Fibroblast of lung (primary cell): ENCODE results near the gene PREB. TPM values are rescaled to one million over a fixed set of nuclear protein-coding genes. Genes with fewer than 3 reads are reported as not detected.

Source experiments
- DNase-seq, 2 donors: peaks; one replicate each; pipeline versions ENCODE4 v3.0.0 to v3.0.0-alpha.2; 2010; ENCODE audit warnings: low read depth in 2 of 2
- H2AFZ ChIP-seq: 2 replicates; pipeline ENCODE4 v1.5.1; 2012; ENCODE audit warnings: low read length, control low read depth, inconsistent platforms
- H3K27ac ChIP-seq: 2 replicates; pipeline ENCODE4 v1.5.1; 2011; ENCODE audit warnings: low read length, control low read depth; ENCODE audit not compliant: insufficient read depth
- H3K27me3 ChIP-seq: 2 replicates; pipeline ENCODE4 v1.5.1; 2011; ENCODE audit warnings: mild to moderate bottlenecking, low read length; ENCODE audit not compliant: control insufficient read depth, insufficient read depth
- H3K36me3 ChIP-seq: 2 replicates; pipeline ENCODE4 v1.5.1; 2011; ENCODE audit warnings: low read length; ENCODE audit not compliant: control insufficient read depth, insufficient read depth
- H3K4me1 ChIP-seq: 2 replicates; pipeline ENCODE4 v1.5.1; 2011; ENCODE audit warnings: low read length; ENCODE audit not compliant: control insufficient read depth, insufficient read depth; ENCODE audit errors: extremely low read depth
- H3K4me2 ChIP-seq: 2 replicates; pipeline ENCODE4 v1.5.1; 2011; ENCODE audit warnings: low read length, control low read depth; ENCODE audit not compliant: insufficient read depth; ENCODE audit errors: extremely low read depth
- H3K4me3 ChIP-seq, 4 experiments: fragments of 200-600 bp in 1 of 4; sonication (generic) in 1 of 4; replicated peaks in 1 of 4; 2 replicates each; pipeline ENCODE4 v1.5.1; 2011 to 2016; ENCODE audit warnings: low read length in 4 of 4, low read depth in 3 of 4, mild to moderate bottlenecking in 3 of 4, control low read depth in 2 of 4, inconsistent platforms in 1 of 4, mixed read lengths in 1 of 4; ENCODE audit not compliant: insufficient read depth in 1 of 4; ENCODE audit errors: control extremely low read depth in 1 of 4
- H3K79me2 ChIP-seq: 2 replicates; pipeline ENCODE4 v1.5.1; 2012; ENCODE audit warnings: mild to moderate bottlenecking, low read length, inconsistent platforms; ENCODE audit not compliant: control insufficient read depth, insufficient read depth
- H3K9ac ChIP-seq: 2 replicates; pipeline ENCODE4 v1.5.1; 2011; ENCODE audit warnings: mild to moderate bottlenecking, low read length, control low read depth; ENCODE audit not compliant: insufficient read depth
- H3K9me3 ChIP-seq: 2 replicates; pipeline ENCODE4 v1.5.1; 2012; ENCODE audit warnings: low read depth, low read length; ENCODE audit not compliant: control insufficient read depth, insufficient read depth
- H4K20me1 ChIP-seq: 2 replicates; pipeline ENCODE4 v1.5.1; 2011; ENCODE audit warnings: low read length; ENCODE audit not compliant: control insufficient read depth, insufficient read depth; ENCODE audit errors: extremely low read depth
- CTCF ChIP-seq, 2 donors: IDR thresholded peaks in 1 of 2; conservative IDR thresholded peaks in 1 of 2; 1 replicate in 1 of 2; 2 replicates in 1 of 2; pipeline ENCODE4 v1.5.1; 2011 to 2012; ENCODE audit warnings: low read length in 2 of 2, control low read depth in 1 of 2, inconsistent platforms in 1 of 2, low read depth in 1 of 2, mild to moderate bottlenecking in 1 of 2
- EZH2 ChIP-seq: IDR thresholded peaks from 2 replicates; pipeline ENCODE4 v1.5.1; 2012; ENCODE audit warnings: low read length, control low read depth, mild to moderate bottlenecking; ENCODE audit errors: missing control alignments
- polyA plus RNA-seq, 2 donors: library from polyadenylated mRNA; depleted of rRNA in 1 of 2; stranded (reverse) in 1 of 2; unstranded in 1 of 2; fragments of >200 nt; gene quantifications; 2 replicates each; pipeline ENCODE4 v1.2.1, GENCODE V29; 2011 to 2012; ENCODE audit warnings: missing spikeins in 1 of 2
- total RNA-seq: library from RNA; depleted of rRNA; stranded (reverse); fragments of >200 nt; gene quantifications from 2 replicates; pipeline ENCODE4 v1.2.1, GENCODE V29; 2014

PREB gene
- total and polyA plus RNA-seq, 2 donors (not counting 1 experiment from before 2014, with no cell fraction given), result 36.0 to 42.9 TPM

- Histone ChIP-seq H3K4me2 (no peak overlapping the region), H3K27ac (no peak overlapping the region), H3K9me3 (no peaks in the 10 kb centered on the region), H4K20me1 (no peaks in the 10 kb centered on the region), H3K36me3 (no peaks in the 10 kb centered on the region), H3K27me3 (peaks cover 8% of the 10 kb centered on the region), H3K4me3 (no peak overlapping the region), H2AFZ (no peak overlapping the region), H3K9ac (no peak overlapping the region), H3K4me1 (no peaks in the 10 kb centered on the region), H3K79me2 (no peaks in the 10 kb centered on the region)
- no peak for DNase-seq
- no peak for TF ChIP-seq CTCF (conservative IDR thresholded peaks at IDR 0.05 in 1 of 2, IDR thresholded peaks at IDR 0.05 in 1 of 2; ENCODE audit: low read depth in 1 of 2, low read length in 2 of 2)
- no peak for TF ChIP-seq EZH2
These were observed 24.0 kb upstream of the PREB start for GRCh38 chr2:27158468-27158867.

GRCh38 chr2:27155069-27155520 is 20.7 kb upstream of the PREB start:
- Histone ChIP-seq H3K4me2 (no peak overlapping the region), H3K9me3 (no peaks in the 10 kb centered on the region), H3K9ac (no peak overlapping the region), H3K36me3 (no peaks in the 10 kb centered on the region), H3K79me2 (no peaks in the 10 kb centered on the region), H3K4me3 (no peak overlapping the region), H3K4me1 (no peaks in the 10 kb centered on the region), H2AFZ (no peak overlapping the region), H3K27me3 (peaks cover 20% of the 10 kb centered on the region), H4K20me1 (no peaks in the 10 kb centered on the region), H3K27ac (no peak overlapping the region)
- no peak for DNase-seq
- TF ChIP-seq EZH2 (no peak), CTCF (conservative IDR thresholded peaks at IDR 0.05 in 1 of 2, IDR thresholded peaks at IDR 0.05 in 1 of 2; ENCODE audit: low read depth in 1 of 2, low read length in 2 of 2) (no peak)

- DNase-seq, result no peak
- Histone ChIP-seq H3K4me3 (no peak overlapping the region), H3K27me3 (peaks cover 21% of the 10 kb centered on the region), H3K4me1 (no peaks in the 10 kb centered on the region), H3K79me2 (no peaks in the 10 kb centered on the region), H3K9me3 (no peaks in the 10 kb centered on the region), H3K9ac (no peak overlapping the region), H3K4me2 (no peak overlapping the region), H2AFZ (no peak overlapping the region), H4K20me1 (no peaks in the 10 kb centered on the region), H3K36me3 (no peaks in the 10 kb centered on the region), H3K27ac (no peak overlapping the region)
- TF ChIP-seq EZH2, result no peak
- no peak for TF ChIP-seq CTCF (conservative IDR thresholded peaks at IDR 0.05 in 1 of 2, IDR thresholded peaks at IDR 0.05 in 1 of 2; ENCODE audit: low read depth in 1 of 2, low read length in 2 of 2)
These were observed 20.1 kb upstream of the PREB start for GRCh38 chr2:27154488-27154887.
